Prostate gland (tissue), 2 donors: Measurements from ENCODE around the gene GNA15. TPM values are rescaled to one million over a fixed set of nuclear protein-coding genes. Genes with fewer than 3 reads are reported as not detected.
"Not testable (repeated sequence)": the region's sequence is repeated elsewhere in the genome, so short reads cannot be mapped to it uniquely, and the experiment has no call there.

Experiments used
- DNase-seq: peaks from one replicate; pipeline ENCODE4 v3.0.0-alpha.2; 2019; ENCODE audit warnings: low spot score
- H3K27ac ChIP-seq, 2 donors: fragments of 200-600 bp; sonication (generic); 2 replicates each; pipeline ENCODE4 v1.5.1; 2017 to 2019
- H3K27me3 ChIP-seq: fragments of 200-600 bp; sonication (generic); replicated peaks from 2 replicates; pipeline ENCODE4 v1.5.1; 2019; ENCODE audit not compliant: insufficient read depth
- H3K36me3 ChIP-seq, 2 donors: fragments of 200-600 bp; sonication (generic); 1 replicate in 1 of 2; 2 replicates in 1 of 2; pipeline versions ENCODE4 v1.5.1 to v1.8.1; 2017 to 2019
- H3K4me1 ChIP-seq: fragments of 200-600 bp; sonication (generic); replicated peaks from 2 replicates; pipeline ENCODE4 v1.5.1; 2019
- H3K4me3 ChIP-seq, 2 donors: fragments of 200-600 bp; sonication (generic); 2 replicates each; pipeline ENCODE4 v1.5.1; 2017 to 2019
- H3K9me3 ChIP-seq: fragments of 200-600 bp; sonication (generic); 2 replicates; pipeline ENCODE4 v1.5.1; 2017
- CTCF ChIP-seq, 4 experiments: fragments of 200-600 bp in 2 of 4; fragments of 450-650 bp in 2 of 4; sonication (generic) in 2 of 4; IDR thresholded peaks; 1 replicate in 3 of 4; 2 replicates in 1 of 4; pipeline ENCODE4 v1.5.1; 2016 to 2019; ENCODE audit warnings: antibody characterized with exemption in 4 of 4, mild to moderate bottlenecking in 2 of 4, moderate library complexity in 2 of 4
- POLR2A ChIP-seq: fragments of 450-650 bp; IDR thresholded peaks from one replicate; pipeline ENCODE4 v1.6.1; 2016; ENCODE audit warnings: antibody characterized with exemption, mild to moderate bottlenecking
- POLR2AphosphoS5 ChIP-seq: sonication (generic); formaldehyde crosslinking; IDR thresholded peaks from one replicate; pipeline ENCODE4 v1.6.1; 2017; ENCODE audit warnings: antibody characterized with exemption
- WGBS: methylation state at CpG from one replicate; pipeline ENCODE4 v1.1.5; 2018; 5-methylcytosine and 5-hydroxymethylcytosine counted together
- intact Hi-C: fragments of 100-400 bp; cut with DNase I; formaldehyde crosslinking; loops from one replicate; pipeline ENCODE4 v1.14.2; 2022
- total RNA-seq, 2 donors: library from RNA; depleted of rRNA; stranded (reverse); fragments of >200 nt; gene quantifications; one replicate each; pipeline ENCODE4 v1.1.0, GENCODE V29; 2016

GNA15 gene
- total RNA-seq, 2 donors from 2014 or later: 11.1 to 13.3 TPM

GRCh38 chr19:3198901-3199700 lies 63.3 kb downstream of the GNA15 start:
- Histone ChIP-seq H3K27me3 (no peaks in the 10 kb centered on the region), H3K4me3 (no peak overlapping the region), H3K4me1 (no peaks in the 10 kb centered on the region), H3K27ac (no peak overlapping the region), H3K9me3 (no peaks in the 10 kb centered on the region), H3K36me3 (no peaks in the 10 kb centered on the region)
- 89% methylated on average over 43 of the region's 43 CpGs for WGBS
- TF ChIP-seq POLR2AphosphoS5 (no peak), POLR2A (no peak), CTCF (IDR thresholded peaks at IDR 0.05) (no peak)
- intact Hi-C loops: no loop called here
- no peak for DNase-seq

- Histone ChIP-seq H3K36me3 (peaks cover 1 to 3% of the 10 kb centered on the region in 2 donors), H3K27me3 (no peaks in the 10 kb centered on the region), H3K4me3 (no peak overlapping the region), H3K9me3 (no peaks in the 10 kb centered on the region), H3K4me1 (no peaks in the 10 kb centered on the region), H3K27ac (no peak overlapping the region)
- no peak for DNase-seq
- intact Hi-C loops: no loop called here
- 92% methylated on average over 35 of the region's 39 CpGs for WGBS
- no peak for TF ChIP-seq POLR2AphosphoS5
- TF ChIP-seq POLR2A: no peak
- TF ChIP-seq CTCF (IDR thresholded peaks at IDR 0.05): no peak
Measured at GRCh38 chr19:3201072-3201700, 65.4 kb downstream of the GNA15 start.

- no peak for DNase-seq
- Histone ChIP-seq H3K9me3 (no peaks in the 10 kb centered on the region), H3K4me3 (no peak overlapping the region), H3K4me1 (no peaks in the 10 kb centered on the region), H3K27me3 (no peaks in the 10 kb centered on the region), H3K27ac (no peak overlapping the region), H3K36me3 (peaks cover 3 to 10% of the 10 kb centered on the region in 2 donors)
- TF ChIP-seq POLR2A: no peak
- no peak for TF ChIP-seq POLR2AphosphoS5
- no peak for TF ChIP-seq CTCF (IDR thresholded peaks at IDR 0.05)
- WGBS: 94% methylated on average over 14 of the region's 14 CpGs
- intact Hi-C loops: no loop called here
Measured at GRCh38 chr19:3201911-3202310, 66.1 kb downstream of the GNA15 start.

- DNase-seq: no peak
Measured at GRCh38 chr19:3202346-3202745, 66.5 kb downstream of the GNA15 start.

GRCh38 chr19:3202895-3203294 lies 67.1 kb downstream of the GNA15 start:
- H3K27me3 ChIP-seq, H3K4me3 ChIP-seq, DNase-seq, H3K9me3 ChIP-seq, H3K27ac ChIP-seq, intact Hi-C loops, H3K4me1 ChIP-seq: not testable (repeated sequence)
- WGBS: 91% methylated on average over 7 of the region's 7 CpGs
- H3K36me3 ChIP-seq: peaks cover 3 to 19% of the 10 kb centered on the region in 2 donors

More at GRCh38 chr19:3202346-3202745, 66.5 kb downstream of the GNA15 start:
- no peaks in the 10 kb centered on the region for H3K27me3 ChIP-seq
- no peak overlapping the region for H3K4me3 ChIP-seq
- TF ChIP-seq CTCF (IDR thresholded peaks at IDR 0.05): no peak
- no peak for TF ChIP-seq POLR2A
- TF ChIP-seq POLR2AphosphoS5: no peak
- intact Hi-C loops: no loop called here
- no peak overlapping the region for H3K27ac ChIP-seq
- no peaks in the 10 kb centered on the region for H3K4me1 ChIP-seq
- no peaks in the 10 kb centered on the region for H3K9me3 ChIP-seq
- 85% methylated on average over 12 of the region's 12 CpGs for WGBS
- peaks cover 3 to 14% of the 10 kb centered on the region in 2 donors for H3K36me3 ChIP-seq
